ENCODE results near the gene AGPAT1.
"Not testable (repeated sequence)": the region's sequence is repeated elsewhere in the genome, so short reads cannot be mapped to it uniquely, and the experiment has no call there.

AGPAT1 gene

GRCh38 chr6:32146687-32147086 is 29.2 kb downstream of the AGPAT1 start:
- no peak for DNase-seq

DNA sequence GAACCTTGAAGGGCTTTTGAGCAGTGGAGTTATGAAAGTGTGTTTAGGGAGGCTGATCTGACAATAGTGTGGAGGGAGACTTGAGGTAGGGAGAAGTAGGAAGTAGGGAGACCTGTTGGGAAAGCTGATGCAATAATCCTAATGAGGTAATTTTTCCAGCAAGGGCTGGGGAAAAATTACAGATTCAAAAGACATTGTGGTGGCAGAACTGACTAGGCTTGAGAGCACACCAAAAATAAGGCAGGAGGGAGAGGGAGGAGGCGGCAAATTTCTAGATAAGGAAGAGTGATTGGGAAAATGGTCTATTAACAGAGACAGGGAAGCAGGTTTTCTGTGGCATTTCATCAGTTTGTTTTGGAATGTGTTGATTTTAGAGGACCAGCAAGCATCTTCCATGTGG is 29.6 kb downstream of the AGPAT1 start:
- DNase-seq = no peak

- DNase-seq = not testable (repeated sequence)
Measured at GRCh38 chr6:32144238-32144637, 31.6 kb downstream of the AGPAT1 start.

- DNase-seq = no peak
Measured at GRCh38 chr6:32140420-32141046, 35.4 kb downstream of the AGPAT1 start.

GRCh38 chr6:32139590-32139989 is 36.3 kb downstream of the AGPAT1 start:
- no peak for DNase-seq

GRCh38 chr6:32137454-32137853 is 38.4 kb downstream of the AGPAT1 start:
- DNase-seq = no peak

GRCh38 chr6:32133786-32134185 is 42.1 kb downstream of the AGPAT1 start:
- no peak for DNase-seq

- no peak for DNase-seq
Measured at GRCh38 chr6:32132110-32132509, 43.8 kb downstream of the AGPAT1 start.

- DNase-seq = no peak
Measured at GRCh38 chr6:32131439-32131948, 44.4 kb downstream of the AGPAT1 start.

GRCh38 chr6:32129297-32130088 is 46.4 kb downstream of the AGPAT1 start:
- no peak for DNase-seq

DNA sequence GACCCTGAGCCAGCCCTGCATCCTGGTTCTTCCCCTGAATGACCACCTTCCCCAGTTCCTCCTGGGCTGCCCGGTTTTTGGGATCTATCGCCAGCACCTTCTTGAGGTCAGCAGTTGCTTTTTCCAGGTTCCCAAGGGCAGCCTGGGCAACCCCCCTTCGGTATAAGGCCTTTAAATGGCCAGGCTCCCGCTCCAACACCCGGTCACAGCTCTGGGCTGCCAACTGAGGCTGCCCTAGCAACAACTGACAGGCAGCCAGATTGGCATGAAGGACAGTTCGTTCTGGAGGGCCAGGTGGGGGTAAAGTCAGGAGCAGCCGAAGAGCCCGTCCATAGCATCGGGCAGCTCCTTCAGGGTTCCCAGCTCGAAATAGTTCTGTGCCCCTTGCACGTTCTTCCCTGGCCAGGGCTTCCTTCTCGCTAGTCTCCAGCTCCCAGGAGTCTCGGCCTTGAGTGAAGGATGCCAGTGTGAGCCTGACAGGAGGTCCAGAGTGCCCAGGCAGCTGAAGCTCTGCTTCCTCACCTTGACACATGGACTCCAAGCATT is 47.1 kb downstream of the AGPAT1 start:
- DNase-seq = no peak

- DNase-seq = peak; percentile 99
Measured at GRCh38 chr6:32127717-32128592, 47.9 kb downstream of the AGPAT1 start, which contains the start of gene ATF6B. ATF6B (minus strand) TSS chr6:32128246; CDS start chr6:32128207, 39 bp downstream.

DNA sequence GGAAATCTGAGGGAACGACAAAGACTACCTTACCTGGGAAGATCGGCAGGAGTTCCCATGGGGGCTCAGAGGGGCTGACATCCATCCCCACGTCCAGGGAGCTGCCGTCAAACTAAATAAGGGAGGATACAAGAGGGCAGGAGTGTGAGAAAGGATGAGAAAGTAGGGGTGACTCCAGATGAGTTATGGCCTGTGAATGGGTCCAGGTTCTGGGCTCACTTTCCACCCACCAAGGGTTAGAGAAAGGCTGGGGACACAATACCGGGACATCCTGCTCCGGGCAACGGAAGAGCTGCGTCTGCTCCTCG is 48.5 kb downstream of the AGPAT1 start:
- no peak for DNase-seq

DNA sequence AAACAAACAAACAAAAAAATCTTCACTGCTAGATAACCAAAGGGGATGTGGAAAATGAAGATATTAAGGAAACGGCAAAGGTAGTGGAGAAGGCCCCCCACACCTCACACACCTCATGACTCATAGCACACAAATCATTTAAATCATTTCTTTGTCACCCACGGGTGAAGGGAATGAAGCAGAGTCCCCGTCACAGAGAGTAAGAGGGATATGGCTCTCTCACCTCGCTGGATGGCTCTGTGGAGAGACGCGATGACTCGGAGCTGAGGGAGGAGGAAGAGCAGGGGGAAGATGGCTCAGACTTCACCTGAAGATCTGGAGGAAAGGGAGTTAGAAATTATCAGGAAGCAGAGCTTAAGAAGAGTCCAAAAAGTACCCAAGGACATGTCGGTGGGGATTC is 49.0 kb downstream of the AGPAT1 start:
- DNase-seq = no peak

DNA sequence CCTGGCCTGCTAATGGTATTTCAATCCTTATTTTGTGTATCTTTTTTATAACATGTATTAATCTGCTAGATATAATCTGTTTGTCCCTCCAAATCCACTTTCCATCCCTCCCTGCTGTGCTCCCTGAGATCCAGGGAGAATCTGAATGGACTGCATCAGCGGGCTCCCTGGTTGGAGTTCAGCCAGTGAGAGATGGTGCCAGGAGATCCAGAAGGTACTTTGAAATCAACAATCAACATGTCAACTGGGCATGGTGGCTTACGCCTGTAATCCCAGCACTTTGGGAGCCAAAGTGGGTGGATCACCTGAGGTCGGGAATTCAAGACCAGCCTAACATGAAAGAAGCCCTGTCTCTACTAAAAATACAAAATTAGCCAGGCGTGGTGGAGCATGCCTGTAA is 52.2 kb downstream of the AGPAT1 start:
- no peak for DNase-seq

- no peak for DNase-seq
Measured at GRCh38 chr6:32120573-32121059, 55.3 kb downstream of the AGPAT1 start.

DNA sequence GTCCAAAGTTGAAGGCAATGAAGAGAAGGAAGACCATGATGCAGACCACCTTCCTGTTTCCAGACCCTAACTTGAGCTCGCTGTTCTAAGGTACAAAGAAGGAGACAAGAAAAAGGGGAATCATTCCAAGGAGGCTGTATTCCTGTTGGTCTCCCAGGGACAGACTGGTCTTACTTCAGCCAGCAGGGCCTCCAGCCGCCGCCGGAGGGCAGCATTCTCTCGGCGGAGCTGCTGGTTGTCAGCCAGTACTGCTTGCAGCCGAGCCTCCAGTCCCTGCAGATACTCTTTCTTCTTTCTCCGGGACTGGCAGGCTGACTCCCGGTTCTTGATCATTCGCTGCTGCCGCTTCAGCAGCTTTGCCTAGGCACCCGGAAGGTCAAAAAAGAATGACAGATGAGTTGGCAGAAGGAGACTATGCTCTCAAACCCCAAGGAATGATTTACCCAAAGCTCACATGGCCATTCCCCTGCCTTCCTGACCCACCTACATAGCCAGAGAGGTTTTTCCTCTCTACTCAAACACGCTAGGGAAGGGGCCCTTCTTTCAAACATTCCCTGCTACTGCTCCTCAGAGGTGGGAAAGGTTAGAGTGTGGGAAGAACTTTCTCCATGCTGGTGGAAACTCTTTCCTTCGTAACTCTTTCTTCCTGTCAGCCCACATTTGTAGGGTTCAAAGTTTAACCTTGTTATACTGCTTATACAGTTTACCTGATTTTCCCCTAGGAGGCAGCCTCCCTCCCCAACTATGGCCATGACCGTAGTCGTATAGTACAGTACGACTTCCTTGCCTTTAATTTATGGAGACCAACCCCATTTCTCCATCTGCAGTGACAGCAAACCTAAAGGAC is 56.9 kb downstream of the AGPAT1 start:
- DNase-seq = no peak

Measured in SIG-M5 (cell line).